ENCODE data around the gene MBD6.

The MBD6 gene

DNA sequence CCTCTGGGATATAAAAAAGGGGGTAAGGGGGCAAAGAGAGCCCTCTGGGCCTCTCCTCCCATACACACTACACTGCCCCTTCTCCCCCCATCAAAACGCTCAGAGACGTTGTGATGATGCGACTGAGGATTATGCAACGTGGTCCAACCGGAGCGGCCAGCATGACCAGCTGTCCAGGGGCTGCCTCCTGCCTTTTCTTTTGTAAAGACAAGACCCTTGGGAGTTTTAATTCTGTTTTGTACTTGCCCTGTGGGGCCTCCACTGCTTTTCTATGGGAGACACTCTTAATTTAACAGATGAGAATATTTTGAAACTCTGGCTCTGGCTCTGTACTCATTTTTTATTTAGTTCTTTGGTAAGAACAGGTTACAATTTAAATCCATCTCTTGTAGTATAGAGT, 7.2 kb downstream of the MBD6 start:
- DNase-seq (ENCODE audit: low spot score), result no peak

DNA sequence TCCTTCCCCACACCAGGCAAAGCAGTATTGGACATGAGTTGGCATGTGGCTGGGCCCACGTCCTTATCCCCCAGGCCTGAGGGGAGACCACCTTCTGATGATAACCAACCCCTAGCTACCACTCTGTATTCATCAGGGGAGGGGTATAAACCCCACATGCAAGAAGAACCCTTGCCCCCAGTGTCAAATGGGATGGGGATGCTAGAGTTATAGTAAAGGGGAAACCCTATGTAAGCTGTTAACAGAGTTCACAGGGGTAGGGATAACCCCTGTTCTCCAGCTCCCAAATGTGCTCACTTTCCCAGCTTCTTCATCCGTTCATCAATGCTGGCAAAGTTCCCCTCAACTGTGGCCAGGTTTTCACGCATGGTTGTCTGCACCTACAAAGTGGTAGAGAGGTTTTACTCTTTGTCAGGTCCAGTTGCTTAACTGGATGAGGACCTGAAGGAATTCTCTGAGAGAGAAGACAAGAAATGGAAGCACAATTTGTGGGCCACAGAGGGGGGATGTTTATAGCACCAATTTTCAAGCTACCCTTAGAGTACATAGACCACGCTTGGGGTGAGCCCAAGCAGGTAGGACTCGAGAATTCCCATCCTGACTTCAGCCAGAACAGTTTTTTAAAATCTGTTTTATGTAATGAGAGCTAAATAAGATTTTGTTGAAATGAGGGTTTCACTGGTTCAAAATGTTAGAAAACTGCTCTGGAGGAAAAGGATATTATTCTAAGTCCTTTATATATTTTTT, 7.9 kb downstream of the MBD6 start:
- in situ Hi-C loops (cut with MboI; ENCODE audit: low sequenced_read_pairs, unreplicated experiment), result no loop called here
- DNase-seq (ENCODE audit: low spot score), result no peak
- TF ChIP-seq, protein P1, sequence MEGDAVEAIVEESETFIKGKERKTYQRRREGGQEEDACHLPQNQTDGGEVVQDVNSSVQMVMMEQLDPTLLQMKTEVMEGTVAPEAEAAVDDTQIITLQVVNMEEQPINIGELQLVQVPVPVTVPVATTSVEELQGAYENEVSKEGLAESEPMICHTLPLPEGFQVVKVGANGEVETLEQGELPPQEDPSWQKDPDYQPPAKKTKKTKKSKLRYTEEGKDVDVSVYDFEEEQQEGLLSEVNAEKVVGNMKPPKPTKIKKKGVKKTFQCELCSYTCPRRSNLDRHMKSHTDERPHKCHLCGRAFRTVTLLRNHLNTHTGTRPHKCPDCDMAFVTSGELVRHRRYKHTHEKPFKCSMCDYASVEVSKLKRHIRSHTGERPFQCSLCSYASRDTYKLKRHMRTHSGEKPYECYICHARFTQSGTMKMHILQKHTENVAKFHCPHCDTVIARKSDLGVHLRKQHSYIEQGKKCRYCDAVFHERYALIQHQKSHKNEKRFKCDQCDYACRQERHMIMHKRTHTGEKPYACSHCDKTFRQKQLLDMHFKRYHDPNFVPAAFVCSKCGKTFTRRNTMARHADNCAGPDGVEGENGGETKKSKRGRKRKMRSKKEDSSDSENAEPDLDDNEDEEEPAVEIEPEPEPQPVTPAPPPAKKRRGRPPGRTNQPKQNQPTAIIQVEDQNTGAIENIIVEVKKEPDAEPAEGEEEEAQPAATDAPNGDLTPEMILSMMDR (IDR thresholded peaks at IDR 0.05; ENCODE audit: borderline replicate concordance, control extremely low read depth, extremely low read depth, insufficient read depth, missing control alignments), result no peak

More for the DNA sequence above, 7.2 kb downstream of the MBD6 start:
- TF ChIP-seq, protein P1 (IDR thresholded peaks at IDR 0.05; ENCODE audit: borderline replicate concordance, control extremely low read depth, extremely low read depth, insufficient read depth, missing control alignments), result no peak
- in situ Hi-C loops (cut with MboI; ENCODE audit: low sequenced_read_pairs, unreplicated experiment), result no loop called here

GRCh38 chr12:57531836-57532235, 9.2 kb downstream of the MBD6 start:
- DNase-seq (ENCODE audit: low spot score), result no peak
- in situ Hi-C loops (cut with MboI; ENCODE audit: low sequenced_read_pairs, unreplicated experiment), result no loop called here
- TF ChIP-seq, protein P1 (IDR thresholded peaks at IDR 0.05; ENCODE audit: borderline replicate concordance, control extremely low read depth, extremely low read depth, insufficient read depth, missing control alignments), result no peak

DNA sequence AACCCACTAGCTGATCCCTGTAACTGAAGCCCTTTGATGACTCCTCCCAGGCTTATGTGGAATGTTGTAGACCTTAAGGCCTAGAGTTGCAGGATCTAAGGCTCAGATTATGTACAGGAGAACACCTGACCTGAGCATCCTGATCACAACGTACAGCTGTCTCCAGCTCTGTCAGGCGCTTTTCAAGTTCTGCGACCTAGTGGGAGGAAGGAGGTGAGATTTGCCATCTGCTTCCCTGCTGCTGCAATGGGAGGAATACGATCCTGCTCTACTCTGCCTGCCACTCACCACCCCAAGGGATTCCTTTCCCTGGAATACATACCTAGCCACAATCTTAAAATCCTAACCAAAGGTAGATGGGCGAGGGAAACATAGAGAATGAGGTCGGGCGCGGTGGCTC, 10.5 kb downstream of the MBD6 start:
- TF ChIP-seq, protein P1 (IDR thresholded peaks at IDR 0.05; ENCODE audit: borderline replicate concordance, control extremely low read depth, extremely low read depth, insufficient read depth, missing control alignments), result no peak
- DNase-seq (ENCODE audit: low spot score), result no peak
- in situ Hi-C loops (cut with MboI; ENCODE audit: low sequenced_read_pairs, unreplicated experiment), result no loop called here

GRCh38 chr12:57534250-57534649, 11.6 kb downstream of the MBD6 start:
- DNase-seq (ENCODE audit: low spot score), result no peak
- in situ Hi-C loops (cut with MboI; ENCODE audit: low sequenced_read_pairs, unreplicated experiment), result no loop called here
- TF ChIP-seq, protein P1 (IDR thresholded peaks at IDR 0.05; ENCODE audit: borderline replicate concordance, control extremely low read depth, extremely low read depth, insufficient read depth, missing control alignments), result no peak

DNA sequence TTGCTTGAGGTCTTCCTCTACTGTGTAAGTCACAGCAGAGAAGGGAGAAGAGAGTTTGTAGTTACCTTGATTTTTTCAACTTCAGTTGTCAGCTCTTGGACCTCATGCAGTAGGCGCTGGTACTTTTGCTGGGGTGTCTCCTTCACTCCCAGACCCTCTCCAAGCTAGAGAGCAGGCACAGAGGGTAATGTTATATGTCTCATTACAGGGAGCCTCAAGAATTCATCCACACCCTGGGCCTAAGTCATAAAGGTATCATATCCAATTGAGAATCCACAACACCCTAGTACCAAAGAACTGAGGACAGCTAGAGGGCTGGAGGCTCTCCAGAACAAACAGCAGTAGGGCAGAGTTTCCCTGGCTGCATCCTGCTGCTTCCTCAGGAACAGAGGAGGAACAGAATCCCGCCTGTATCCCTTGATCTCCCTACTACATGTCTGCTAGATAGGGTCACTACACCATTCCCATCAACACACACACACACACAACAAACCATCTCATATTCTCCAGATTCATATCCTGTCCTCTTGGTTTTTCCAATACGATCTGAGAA, 12.4 kb downstream of the MBD6 start:
- DNase-seq (ENCODE audit: low spot score), result no peak
- in situ Hi-C loops (cut with MboI; ENCODE audit: low sequenced_read_pairs, unreplicated experiment), result no loop called here
- TF ChIP-seq, protein P1 (IDR thresholded peaks at IDR 0.05; ENCODE audit: borderline replicate concordance, control extremely low read depth, extremely low read depth, insufficient read depth, missing control alignments), result no peak
